B cell (primary cell): ENCODE data around the gene FAM120B.

Source experiments
- EZH2 ChIP-seq: IDR thresholded peaks from 2 replicates; pipeline ENCODE4 v1.6.1; 2012; ENCODE audit warnings: borderline replicate concordance, low read depth, mild to moderate bottlenecking, moderate library complexity, low read length; ENCODE audit not compliant: insufficient read depth, poor library complexity, severe bottlenecking
- TF ChIP-seq, protein P1 (sequence below): fragments of 200-600 bp; IDR thresholded peaks from one replicate; pipeline ENCODE4 v1.8.0; 2022; ENCODE audit warnings: antibody characterized with exemption, mild to moderate bottlenecking

DNA sequence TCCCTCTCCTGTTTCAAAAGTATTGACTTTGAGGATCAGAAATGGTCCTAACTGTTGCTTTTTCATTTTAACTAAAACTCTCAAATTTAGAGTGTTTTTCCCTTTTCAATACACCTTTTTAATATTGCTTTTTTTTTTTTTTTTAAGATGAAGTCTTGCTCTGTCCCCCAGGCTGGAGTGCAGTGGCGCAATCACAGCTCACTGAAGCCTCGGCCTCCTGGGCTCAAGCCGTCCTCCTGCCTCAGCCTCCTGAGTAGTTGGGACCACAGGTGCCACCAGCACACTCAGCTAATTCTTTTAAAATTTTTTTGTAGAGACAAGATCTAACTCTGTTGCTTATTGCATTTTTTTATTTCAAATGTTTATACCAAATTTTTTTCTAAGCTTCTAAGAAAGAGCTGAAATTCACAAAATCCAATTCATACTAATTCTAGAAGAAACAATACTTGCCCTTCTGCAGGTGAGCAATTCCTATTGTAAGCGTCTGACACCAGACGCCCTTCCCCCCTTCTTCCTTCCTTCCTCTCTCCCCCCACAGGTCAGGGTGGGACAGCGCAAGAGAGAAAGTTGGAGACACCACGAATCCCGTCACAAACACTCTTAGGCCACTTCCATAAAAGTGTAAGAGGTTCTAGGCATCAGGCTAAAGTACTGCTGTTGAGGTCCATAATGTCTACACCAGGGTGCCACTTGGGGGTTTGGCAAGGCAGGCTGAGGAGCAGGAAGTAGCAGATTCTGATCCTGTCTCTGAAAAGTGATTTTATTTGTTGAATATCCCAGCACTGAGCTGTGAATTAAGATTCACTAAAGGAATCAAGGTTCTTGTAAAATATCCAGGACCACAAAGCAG is 28.4 kb upstream of the FAM120B start:
- TF ChIP-seq EZH2: no peak
- TF ChIP-seq, protein P1, sequence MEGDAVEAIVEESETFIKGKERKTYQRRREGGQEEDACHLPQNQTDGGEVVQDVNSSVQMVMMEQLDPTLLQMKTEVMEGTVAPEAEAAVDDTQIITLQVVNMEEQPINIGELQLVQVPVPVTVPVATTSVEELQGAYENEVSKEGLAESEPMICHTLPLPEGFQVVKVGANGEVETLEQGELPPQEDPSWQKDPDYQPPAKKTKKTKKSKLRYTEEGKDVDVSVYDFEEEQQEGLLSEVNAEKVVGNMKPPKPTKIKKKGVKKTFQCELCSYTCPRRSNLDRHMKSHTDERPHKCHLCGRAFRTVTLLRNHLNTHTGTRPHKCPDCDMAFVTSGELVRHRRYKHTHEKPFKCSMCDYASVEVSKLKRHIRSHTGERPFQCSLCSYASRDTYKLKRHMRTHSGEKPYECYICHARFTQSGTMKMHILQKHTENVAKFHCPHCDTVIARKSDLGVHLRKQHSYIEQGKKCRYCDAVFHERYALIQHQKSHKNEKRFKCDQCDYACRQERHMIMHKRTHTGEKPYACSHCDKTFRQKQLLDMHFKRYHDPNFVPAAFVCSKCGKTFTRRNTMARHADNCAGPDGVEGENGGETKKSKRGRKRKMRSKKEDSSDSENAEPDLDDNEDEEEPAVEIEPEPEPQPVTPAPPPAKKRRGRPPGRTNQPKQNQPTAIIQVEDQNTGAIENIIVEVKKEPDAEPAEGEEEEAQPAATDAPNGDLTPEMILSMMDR: no peak
